K562 (cell line): ENCODE results near the gene HAO2. TPM values are rescaled to one million over a fixed set of nuclear protein-coding genes. Genes with fewer than 3 reads are reported as not detected.

Experiments used
- ATAC-seq: fragments of 200-7000 bp; cut with Tn5 transposase; 3 replicates; pipeline ENCODE4 v1.9.1; 2020; ENCODE audit warnings: moderate library complexity
- BruUV-seq: library from RNA; stranded (reverse); fragments of 400-500 nt; replicated peaks from 2 replicates; lab custom pipeline; 2021; lab: Mats Ljungman, UMichigan
- CTCF ChIA-PET: fragments of 300-600 bp; formaldehyde crosslinking; extraction: SDS; loops from one replicate; lab custom pipeline; 2021; ENCODE audit warnings: low intra/inter-chr PET ratio; lab: Yijun Ruan, JAX
- POLR2A ChIA-PET: fragments of 300-600, 350-650 bp; sonication (Branson Sonifier 250); formaldehyde crosslinking; extraction: SDS; loops from one replicate; lab custom pipeline; 2021; ENCODE audit warnings: antibody characterized with exemption, inconsistent platforms; lab: Yijun Ruan, JAX
- DNase-seq, 4 experiments: peaks; one replicate each; pipeline versions ENCODE4 v3.0.0 to v3.0.0-alpha.2; 2011 to 2018; ENCODE audit warnings: low spot score in 3 of 4, mixed read lengths in 3 of 4; ENCODE audit errors: extremely low read depth in 1 of 4
- FAIRE-seq: peaks from 2 replicates; lab custom pipeline; 2011; peaks lifted over from hg19 to GRCh38; lab: Jason Lieb, UNC
- H2AFZ ChIP-seq: 2 replicates; pipeline ENCODE4 v1.6.0; 2011; ENCODE audit warnings: low read depth, low read length, control low read depth, inconsistent platforms
- H3K27ac ChIP-seq: fragments of 200-600 bp; 3 replicates; pipeline ENCODE4 v1.8.0; 2011; ENCODE audit warnings: low read depth, mild to moderate bottlenecking, control low read depth, inconsistent platforms, low read length, moderate library complexity, mixed read lengths; ENCODE audit errors: extremely low read depth
- H3K27me3 ChIP-seq, 2 experiments: fragments of 300-600 bp in 1 of 2; 2 replicates in 1 of 2; 3 replicates in 1 of 2; pipeline versions ENCODE4 v1.6.0 to v1.8.0; 2011; ENCODE audit warnings: inconsistent platforms in 2 of 2, low read length in 2 of 2, mild to moderate bottlenecking in 1 of 2, mixed read lengths in 1 of 2, moderate library complexity in 1 of 2; ENCODE audit not compliant: control insufficient read depth in 2 of 2, insufficient read depth in 2 of 2
- H3K36me3 ChIP-seq: fragments of 300-600 bp; 3 replicates; pipeline ENCODE4 v1.8.0; 2011; ENCODE audit warnings: mild to moderate bottlenecking, low read length, inconsistent platforms; ENCODE audit not compliant: control insufficient read depth, insufficient read depth
- H3K4me1 ChIP-seq, 2 experiments: fragments of 200-600 bp in 1 of 2; replicated peaks in 1 of 2; 2 replicates in 1 of 2; 3 replicates in 1 of 2; pipeline versions ENCODE4 v1.5.1 to v1.8.0; 2011; ENCODE audit warnings: inconsistent platforms in 2 of 2, low read length in 2 of 2, mild to moderate bottlenecking in 1 of 2, mixed read lengths in 1 of 2, moderate library complexity in 1 of 2; ENCODE audit not compliant: control insufficient read depth in 2 of 2, insufficient read depth in 2 of 2
- H3K4me2 ChIP-seq: 2 replicates; pipeline ENCODE4 v1.6.1; 2011; ENCODE audit warnings: low read length, control low read depth, inconsistent platforms, mixed read lengths; ENCODE audit not compliant: insufficient read depth
- H3K4me3 ChIP-seq: fragments of 200-600 bp; sonication (generic), shearing (Covaris generic); 2 replicates; pipeline ENCODE4 v1.5.1; 2016; ENCODE audit warnings: control low read depth, inconsistent platforms
- H3K79me2 ChIP-seq: fragments of 200-600 bp; 3 replicates; pipeline ENCODE4 v1.8.0; 2011; ENCODE audit warnings: low read length, inconsistent platforms; ENCODE audit not compliant: control insufficient read depth, insufficient read depth
- H3K9ac ChIP-seq, 2 experiments: 2 replicates each; pipeline versions ENCODE4 v1.6.0 to v1.6.1; 2011; ENCODE audit warnings: low read depth in 2 of 2, low read length in 2 of 2, control low read depth in 1 of 2, inconsistent platforms in 1 of 2, mild to moderate bottlenecking in 1 of 2, mixed read lengths in 1 of 2; ENCODE audit not compliant: insufficient read depth in 1 of 2
- H3K9me1 ChIP-seq: one replicate; pipeline ENCODE4 v1.6.0; 2011; ENCODE audit warnings: inconsistent platforms, mild to moderate bottlenecking, low read length, moderate library complexity; ENCODE audit not compliant: control insufficient read depth, insufficient read depth
- H3K9me3 ChIP-seq: replicated peaks from 2 replicates; pipeline ENCODE4 v1.5.1; 2011; ENCODE audit warnings: low read depth, low read length, inconsistent platforms; ENCODE audit not compliant: control insufficient read depth, insufficient read depth
- H4K20me1 ChIP-seq: replicated peaks from 2 replicates; pipeline ENCODE4 v1.6.1; 2011; ENCODE audit warnings: low read length, inconsistent platforms, mixed read lengths; ENCODE audit not compliant: control insufficient read depth, insufficient read depth
- ARID1B ChIP-seq: fragments of 450-650 bp; IDR thresholded peaks from 2 replicates; pipeline ENCODE4 v1.6.1; 2016; ENCODE audit warnings: antibody characterized with exemption, mild to moderate bottlenecking, inconsistent platforms
- CHCHD3 ChIP-seq: fragments of 250-450 bp; sonication (Bioruptor Pico); IDR thresholded peaks from 2 replicates; pipeline ENCODE4 v2.1.2; 2022; ENCODE audit warnings: mild to moderate bottlenecking
- ETS1 ChIP-seq: conservative IDR thresholded peaks from 2 replicates; pipeline ENCODE4 v1.6.1; 2011; ENCODE audit warnings: low read depth, mild to moderate bottlenecking, low read length; ENCODE audit not compliant: control insufficient read depth
- FOXP1 ChIP-seq: sonication (generic); formaldehyde crosslinking; IDR thresholded peaks from 2 replicates; pipeline ENCODE4 v1.8.0; 2022; ENCODE audit warnings: mild to moderate bottlenecking, missing genetic modification reagents
- ILK ChIP-seq: fragments of 450-650 bp; IDR thresholded peaks from 2 replicates; pipeline ENCODE4 v1.6.1; 2016; ENCODE audit warnings: missing genetic modification characterization, low read depth, mild to moderate bottlenecking, missing compliant biosample characterization, moderate library complexity, borderline replicate concordance
- SMARCA4 ChIP-seq: fragments of 450-650 bp; IDR thresholded peaks from 2 replicates; pipeline ENCODE4 v1.6.1; 2016
- TAF1 ChIP-seq: IDR thresholded peaks from 2 replicates; pipeline ENCODE4 v1.6.1; 2011; ENCODE audit warnings: mild to moderate bottlenecking, low read length, moderate library complexity; ENCODE audit not compliant: insufficient read depth, control insufficient read depth, severe bottlenecking; ENCODE audit errors: extremely low read depth
- TCF7L2 ChIP-seq: fragments of 150-350 bp; IDR thresholded peaks from 2 replicates; pipeline ENCODE4 v1.6.1; 2016; ENCODE audit warnings: low read depth, mild to moderate bottlenecking, low read length, moderate library complexity
- XRCC4 ChIP-seq: IDR thresholded peaks from one replicate; pipeline ENCODE4 v1.6.1; 2011; ENCODE audit not compliant: insufficient read depth, insufficient read length; ENCODE audit errors: extremely low read depth
- ZBED1 ChIP-seq: IDR thresholded peaks from 2 replicates; pipeline ENCODE4 v1.6.1; 2014
- ZKSCAN1 ChIP-seq: fragments of 150-350 bp; IDR thresholded peaks from 2 replicates; pipeline ENCODE4 v1.6.1; 2016; ENCODE audit warnings: low read depth, low read length
- ZNF655 ChIP-seq: fragments of 250-450 bp; sonication (Bioruptor Pico); IDR thresholded peaks from 2 replicates; pipeline ENCODE4 v1.5.0; 2021
- ZNF668 ChIP-seq: fragments of 250-450 bp; sonication (Bioruptor Pico); IDR thresholded peaks from 2 replicates; pipeline ENCODE4 v1.8.0; 2022; ENCODE audit warnings: mild to moderate bottlenecking, inconsistent platforms
- WGBS: fragments of 100-300 bp; shearing (Covaris generic); methylation state at CpG from one replicate; pipeline ENCODE4 v1.1.6; 2016; ENCODE audit warnings: low coverage, mixed read lengths; ENCODE audit not compliant: insufficient coverage; ENCODE audit errors: missing lambda C conversion rate; 5-methylcytosine and 5-hydroxymethylcytosine counted together
- in situ Hi-C: fragments of 300-500 bp; cut with MboI; formaldehyde crosslinking; loops from 4 replicates; pipeline ENCODE4 v1.15.0; 2018; ENCODE audit warnings: inconsistent platforms, mixed read lengths
- intact Hi-C: fragments of 100-400 bp; cut with micrococcal nuclease; formaldehyde crosslinking; loops from 2 replicates; pipeline ENCODE4 v1.14.2; 2022
- polyA plus RNA-seq, 8 experiments: library from polyadenylated mRNA; depleted of rRNA in 4 of 8; stranded (reverse) in 5 of 8; unstranded in 3 of 8; fragments of >200 nt; fragmentation: Nextera tagmentation in 2 of 8; fragmentation: Illumina TruSeq in 1 of 8; extraction: Ambion mirVana in 2 of 8; extraction: Trizol in 1 of 8; gene quantifications; 2 replicates each; pipeline versions ENCODE4 v1.2.1 to v1.2.3, GENCODE V29; 2011 to 2014; ENCODE audit warnings: inconsistent platforms in 1 of 8, missing spikeins in 1 of 8
- total RNA-seq, 7 experiments: library from RNA; depleted of rRNA in 6 of 7; stranded (reverse); fragments of >200 nt in 6 of 7; fragmentation: Illumina TruSeq in 2 of 7; extraction: Trizol in 2 of 7; gene quantifications; 2 replicates each; pipeline versions ENCODE4 v1.2.1 to v1.2.3, GENCODE V29; 2011 to 2021; ENCODE audit warnings: low replicate concordance in 1 of 7

HAO2 gene
- total and polyA plus RNA-seq, 9 of the 15 experiments (the other 6 are each of a cell fraction or from before 2014, with no cell fraction given) = not detected

GRCh38 chr1:119428991-119429390 is 60.4 kb downstream of the HAO2 start:
- Histone ChIP-seq H3K36me3 (no peaks in the 10 kb centered on the region), H3K27ac (no peak overlapping the region), H3K9me1 (no peaks in the 10 kb centered on the region), H2AFZ (no peak overlapping the region), H3K27me3 (peaks cover 4 to 9% of the 10 kb centered on the region in 2 experiments; a peak in 2 of 5 replicates), H3K9ac (no peak overlapping the region), H3K79me2 (no peaks in the 10 kb centered on the region), H3K4me3 (no peak overlapping the region), H4K20me1 (no peaks in the 10 kb centered on the region), H3K4me2 (no peak overlapping the region), H3K9me3 (no peaks in the 10 kb centered on the region), H3K4me1 (no peaks in the 10 kb centered on the region)
- ChIA-PET POLR2A (interaction anchor here (0.8 kb wide), 1 partner anchor 17 kb away, joined by 3 read pairs; no protein-coding TSS in a partner anchor), CTCF (no interaction called here)
- DNase-seq (no peak), FAIRE-seq (peak; percentile 19), ATAC-seq (no peak)
- no TSS peak for BruUV-seq
- TF ChIP-seq XRCC4 = no peak
- TF ChIP-seq ZNF668 (CRISPR knock-in tag) = no peak
- no peak for TF ChIP-seq ZKSCAN1
- no peak for TF ChIP-seq TAF1
- TF ChIP-seq TCF7L2 = no peak
- TF ChIP-seq ZNF655 (CRISPR knock-in tag) = no peak
- no peak for TF ChIP-seq ILK (tag)
- no peak for TF ChIP-seq ZBED1
- TF ChIP-seq FOXP1 (CRISPR knock-in tag) = no peak
- no peak for TF ChIP-seq ETS1
- no peak for TF ChIP-seq CHCHD3
- TF ChIP-seq ARID1B = no peak
- TF ChIP-seq SMARCA4 = no peak
- intact Hi-C loops (no loop called here), in situ Hi-C loops (no loop called here)
- 0% methylated on average over 2 of the region's 2 CpGs for WGBS
